HG03064 (cell line): ENCODE measurements around the gene KLHL26.

ENCODE experiments used
- ATAC-seq: cut with Tn5 transposase; IDR thresholded peaks from one replicate; pipeline ENCODE4 v1.9.1; 2021; ENCODE audit warnings: low read depth; ENCODE audit not compliant: unreplicated experiment

The KLHL26 gene

GRCh38 chr19:18612772-18613588 lies 23.8 kb upstream of the KLHL26 start, which contains the start of gene TMEM59L:
TMEM59L (plus strand) TSS chr19:18612870; CDS start chr19:18612959, 89 bp downstream.
- ATAC-seq = no peak

GRCh38 chr19:18613589-18614234 lies 23.1 kb upstream of the KLHL26 start:
- no peak for ATAC-seq

- ATAC-seq = no peak
Measured at GRCh38 chr19:18616023-18616422, 20.8 kb upstream of the KLHL26 start.

- ATAC-seq = no peak
Measured at GRCh38 chr19:18617562-18617961, 19.3 kb upstream of the KLHL26 start.

DNA sequence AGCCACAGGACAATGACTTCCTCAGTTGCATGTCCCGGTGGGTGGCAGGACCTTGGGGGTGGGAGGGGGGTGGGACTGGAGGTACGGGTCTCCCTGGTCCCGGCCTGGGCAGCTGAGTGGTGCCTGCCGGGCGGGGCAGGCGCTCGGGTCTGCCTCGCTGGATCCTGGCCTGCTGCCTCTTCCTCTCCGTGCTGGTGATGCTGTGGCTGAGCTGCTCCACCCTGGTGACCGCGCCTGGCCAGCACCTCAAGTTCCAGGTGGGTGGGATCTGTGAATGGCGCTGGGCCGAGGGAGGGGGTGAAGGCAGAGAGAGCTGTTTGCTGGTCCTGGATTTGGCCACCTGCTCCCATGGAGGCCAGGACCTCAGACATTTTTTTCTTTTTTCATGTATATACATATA lies 18.6 kb upstream of the KLHL26 start:
- no peak for ATAC-seq

GRCh38 chr19:18620311-18620710 lies 16.5 kb upstream of the KLHL26 start:
- ATAC-seq = no peak

- no peak for ATAC-seq
Measured at GRCh38 chr19:18620902-18621301, 15.9 kb upstream of the KLHL26 start.

DNA sequence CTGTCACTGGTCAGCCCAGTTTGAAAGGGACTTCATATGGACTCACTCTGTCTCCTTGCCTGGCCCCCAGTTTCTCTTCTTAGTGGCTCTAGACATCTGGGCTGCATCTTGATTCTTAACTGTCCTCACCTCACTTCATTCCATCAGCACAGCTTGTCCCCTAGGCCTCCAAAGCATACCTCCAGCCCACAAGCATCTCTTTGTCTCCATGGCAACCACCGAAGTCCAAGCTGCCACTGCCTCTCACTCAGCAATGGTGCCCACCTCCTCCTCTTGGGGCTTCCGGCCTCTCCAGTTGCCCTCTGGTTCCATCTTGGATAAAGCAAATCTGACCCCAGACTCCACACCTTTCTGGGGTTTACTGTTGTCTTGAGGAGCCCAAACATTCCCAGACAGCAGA lies 9.9 kb upstream of the KLHL26 start:
- no peak for ATAC-seq

- ATAC-seq = no peak
Measured at GRCh38 chr19:18629166-18630088, 7.4 kb upstream of the KLHL26 start.

DNA sequence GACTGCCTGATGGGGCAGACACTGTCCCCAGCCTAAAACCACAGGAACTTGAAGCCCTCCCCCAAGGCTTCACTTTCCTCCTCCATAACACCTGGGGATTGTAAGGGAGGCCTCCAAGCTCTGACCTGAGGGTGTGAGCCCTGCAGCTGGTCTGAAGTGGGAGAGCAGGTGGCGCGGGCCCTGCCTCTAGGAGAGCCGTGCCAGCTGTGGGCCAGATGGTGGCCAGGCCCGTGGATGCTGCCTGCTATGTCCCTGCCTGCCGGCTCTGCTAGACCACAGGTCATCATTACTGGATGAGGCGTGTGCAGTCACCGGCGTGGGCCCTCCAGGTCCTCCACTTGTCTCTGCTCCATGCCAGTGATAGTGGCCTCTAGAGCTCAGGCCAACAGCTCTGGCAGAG lies 3.5 kb upstream of the KLHL26 start:
- no peak for ATAC-seq

- no peak for ATAC-seq
Measured at GRCh38 chr19:18634612-18635297, 2.1 kb upstream of the KLHL26 start.

GRCh38 chr19:18635831-18636182 lies 1.0 kb upstream of the KLHL26 start:
- no peak for ATAC-seq

GRCh38 chr19:18636183-18636968 lies 452 bp upstream of the KLHL26 start:
- peak; percentile 82 for ATAC-seq

GRCh38 chr19:18637673-18638630 lies 1.1 kb downstream of the KLHL26 start:
- ATAC-seq = no peak

DNA sequence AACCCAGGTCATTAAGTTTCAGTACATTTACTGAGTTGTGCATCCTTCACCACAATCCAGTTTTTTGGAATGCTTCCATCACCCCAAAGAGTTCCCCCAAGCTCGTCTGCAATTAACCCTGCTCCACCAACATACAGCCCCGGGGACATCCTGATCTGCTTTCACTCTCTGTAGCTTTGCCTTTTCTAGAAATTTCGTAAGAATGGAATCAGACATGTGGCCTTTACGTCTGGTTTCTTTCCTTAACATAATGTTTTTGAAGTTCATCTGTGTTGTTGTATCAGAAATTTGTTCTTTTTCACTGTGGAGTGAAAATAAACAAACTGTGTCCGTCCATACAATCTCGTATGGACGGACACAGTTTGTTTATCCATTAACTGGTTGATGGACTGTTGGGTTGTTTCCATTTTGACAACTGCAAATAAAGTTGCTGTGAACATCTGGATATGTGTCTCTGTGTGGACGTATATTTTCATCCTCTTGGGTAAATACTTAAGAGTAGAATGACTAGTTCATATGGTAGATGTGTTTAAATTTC lies 2.9 kb downstream of the KLHL26 start:
- no peak for ATAC-seq

DNA sequence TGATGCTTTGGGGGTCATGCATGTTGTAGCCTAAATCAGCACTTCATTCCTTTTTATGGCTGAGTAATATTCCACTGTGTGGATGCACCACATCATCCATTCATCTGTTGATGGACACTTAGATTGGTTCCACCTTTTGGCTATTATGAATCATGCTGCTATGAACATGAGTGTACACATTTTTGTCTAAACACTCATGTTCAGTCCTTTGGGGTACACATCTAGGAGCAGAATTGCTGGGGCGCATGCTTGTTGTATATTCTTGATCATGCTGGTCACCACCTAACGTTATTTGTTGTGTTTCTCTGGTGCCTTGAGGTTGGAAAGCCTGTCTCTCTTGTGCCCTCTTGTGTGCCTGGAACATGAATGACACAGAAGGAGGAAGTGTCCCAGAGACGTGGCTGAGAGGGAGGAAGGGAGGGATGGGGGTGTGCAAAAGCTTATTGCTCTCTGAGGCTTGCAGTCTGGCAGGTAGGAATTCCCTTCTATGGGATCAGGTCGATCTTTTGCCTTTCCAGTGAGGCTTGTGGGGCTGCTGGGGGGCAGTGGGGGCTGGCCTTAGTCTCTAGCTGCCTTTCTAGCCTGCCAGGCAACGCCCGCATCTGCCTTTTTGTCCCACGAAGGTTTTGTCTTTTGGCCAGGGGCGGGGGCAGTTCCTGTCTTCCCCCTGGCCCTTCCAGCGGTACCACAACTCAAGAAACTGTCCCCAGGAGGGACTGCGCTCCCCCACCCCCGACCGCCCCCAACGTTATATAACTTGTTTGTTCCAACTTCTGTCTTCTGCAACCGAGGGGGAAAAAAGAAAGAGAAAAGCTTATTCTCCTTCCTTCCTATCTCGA lies 7.6 kb downstream of the KLHL26 start:
- ATAC-seq = no peak

- no peak for ATAC-seq
Measured at GRCh38 chr19:18645035-18645511, 8.2 kb downstream of the KLHL26 start.
